Esophagus squamous epithelium (tissue), 5 donors: ENCODE results near the gene SKI. TPM values are rescaled to one million over a fixed set of nuclear protein-coding genes. Genes with fewer than 3 reads are reported as not detected.
A peak's percentile ranks its signal among the peaks of the same experiment; 100 is the strongest.

Experiments used
- DNase-seq: peaks from one replicate; lab custom pipeline; 2025; lab: John Stamatoyannopoulos, UW
- H3K27ac ChIP-seq, 4 donors: fragments of 200-600 bp; sonication (generic); one replicate each; pipeline ENCODE4 v1.5.1; 2016 to 2019; ENCODE audit warnings: mild to moderate bottlenecking in 1 of 4
- H3K27me3 ChIP-seq, 4 donors: fragments of 200-600 bp; sonication (generic); 1 replicate in 3 of 4; 2 replicates in 1 of 4; pipeline versions ENCODE4 v1.5.1 to v1.6.0; 2017 to 2021; ENCODE audit warnings: antibody characterized with exemption in 1 of 4
- H3K36me3 ChIP-seq, 3 donors: fragments of 200-600 bp; sonication (generic); one replicate each; pipeline ENCODE4 v1.5.1; 2016 to 2019
- H3K4me1 ChIP-seq, 3 donors: fragments of 200-600 bp; sonication (generic); one replicate each; pipeline ENCODE4 v1.5.1; 2017 to 2019
- H3K4me3 ChIP-seq, 4 donors: fragments of 200-600 bp; sonication (generic); 1 replicate in 3 of 4; 2 replicates in 1 of 4; pipeline ENCODE4 v1.5.1; 2016 to 2019; ENCODE audit warnings: mild to moderate bottlenecking in 2 of 4, moderate library complexity in 1 of 4
- H3K9me3 ChIP-seq, 3 donors: fragments of 200-600 bp; sonication (generic); one replicate each; pipeline ENCODE4 v1.5.1; 2016 to 2019
- POLR2A ChIP-seq, 4 donors: fragments of 450-650 bp; IDR thresholded peaks; one replicate each; pipeline ENCODE4 v1.6.1; 2017; ENCODE audit warnings: antibody characterized with exemption in 4 of 4, mild to moderate bottlenecking in 4 of 4, moderate library complexity in 3 of 4
- WGBS, 2 donors: methylation state at CpG; one replicate each; pipeline ENCODE4 v1.1.5; 2018; 5-methylcytosine and 5-hydroxymethylcytosine counted together
- intact Hi-C: fragments of 100-400 bp; cut with DNase I; formaldehyde crosslinking; loops from one replicate; pipeline ENCODE4 v1.15.0; 2022
- total RNA-seq, 4 donors: library from RNA; depleted of rRNA; stranded (reverse); fragments of >200 nt; gene quantifications; one replicate each; pipeline ENCODE4 v1.1.0, GENCODE V29; 2016
- TF ChIP-seq, protein P1 (sequence below), 6 experiments: fragments of 450-650 bp in 4 of 6; fragments of 200-600 bp in 2 of 6; sonication (generic) in 2 of 6; IDR thresholded peaks; one replicate each; pipeline ENCODE4 v1.5.1; 2016 to 2019; ENCODE audit warnings: antibody characterized with exemption in 6 of 6, mild to moderate bottlenecking in 4 of 6, moderate library complexity in 4 of 6
- donor health status: DM: yes; HTN: yes; CAD: no.

Gene SKI
- total RNA-seq, 4 donors from 2014 or later, result 18.2 to 38.8 (median 25.2) TPM

- 74 to 93% methylated on average over 4 to 5 of the region's 10 CpGs for whole genome bisulfite sequencing, 2 donors
- H3K27me3 ChIP-seq, result no peaks in the 10 kb centered on the region
- peaks cover 22 to 65% (median 40%) of the 10 kb centered on the region in 3 donors for H3K4me1 ChIP-seq
- TF ChIP-seq, protein P1, sequence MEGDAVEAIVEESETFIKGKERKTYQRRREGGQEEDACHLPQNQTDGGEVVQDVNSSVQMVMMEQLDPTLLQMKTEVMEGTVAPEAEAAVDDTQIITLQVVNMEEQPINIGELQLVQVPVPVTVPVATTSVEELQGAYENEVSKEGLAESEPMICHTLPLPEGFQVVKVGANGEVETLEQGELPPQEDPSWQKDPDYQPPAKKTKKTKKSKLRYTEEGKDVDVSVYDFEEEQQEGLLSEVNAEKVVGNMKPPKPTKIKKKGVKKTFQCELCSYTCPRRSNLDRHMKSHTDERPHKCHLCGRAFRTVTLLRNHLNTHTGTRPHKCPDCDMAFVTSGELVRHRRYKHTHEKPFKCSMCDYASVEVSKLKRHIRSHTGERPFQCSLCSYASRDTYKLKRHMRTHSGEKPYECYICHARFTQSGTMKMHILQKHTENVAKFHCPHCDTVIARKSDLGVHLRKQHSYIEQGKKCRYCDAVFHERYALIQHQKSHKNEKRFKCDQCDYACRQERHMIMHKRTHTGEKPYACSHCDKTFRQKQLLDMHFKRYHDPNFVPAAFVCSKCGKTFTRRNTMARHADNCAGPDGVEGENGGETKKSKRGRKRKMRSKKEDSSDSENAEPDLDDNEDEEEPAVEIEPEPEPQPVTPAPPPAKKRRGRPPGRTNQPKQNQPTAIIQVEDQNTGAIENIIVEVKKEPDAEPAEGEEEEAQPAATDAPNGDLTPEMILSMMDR (IDR thresholded peaks at IDR 0.05), result no peak
- TF ChIP-seq POLR2A (IDR thresholded peaks at IDR 0.05), result no peak
- no peak for DNase-seq
- no peaks in the 10 kb centered on the region for H3K36me3 ChIP-seq
- H3K9me3 ChIP-seq, result no peaks in the 10 kb centered on the region
- H3K27ac ChIP-seq, result peak overlapping the region in 1 of 4 donors; percentile 85
- intact Hi-C loops, result loop anchor here (10.0 kb wide), 2 partner anchors 117 to 347 kb away; no protein-coding TSS in a partner anchor
- H3K4me3 ChIP-seq, result no peak overlapping the region
Observed at GRCh38 chr1:2197707-2198165, 30.4 kb upstream of the SKI start.

DNA sequence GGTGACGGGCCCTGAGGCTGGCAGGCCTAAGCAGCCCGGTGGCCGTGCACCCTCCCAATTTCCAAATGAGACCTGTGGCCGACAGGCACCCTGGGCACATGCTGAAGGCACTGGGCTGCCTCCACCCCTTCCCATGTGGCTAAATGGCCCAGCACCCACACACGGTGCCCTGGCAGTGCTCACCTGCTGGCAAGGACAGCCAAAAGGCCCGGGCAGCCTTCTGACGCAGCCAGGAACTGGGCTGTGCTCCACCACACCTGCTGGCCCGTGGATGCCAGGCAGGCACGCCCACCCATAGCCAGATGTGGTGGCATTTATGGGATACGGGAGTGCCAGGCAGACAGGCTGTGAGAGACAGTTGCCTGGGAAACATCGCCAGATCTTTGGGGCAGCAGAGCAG is 29.5 kb upstream of the SKI start:
- Histone ChIP-seq H3K36me3 (no peaks in the 10 kb centered on the region), H3K27ac (peak overlapping the region; percentile 77 to 94 (median 86)), H3K4me1 (peaks cover 21 to 63% (median 32%) of the 10 kb centered on the region in 3 donors), H3K9me3 (no peaks in the 10 kb centered on the region), H3K4me3 (peak overlapping the region in 2 of 4 donors; percentile 43 to 65), H3K27me3 (no peaks in the 10 kb centered on the region)
- DNase-seq, result no peak
- TF ChIP-seq, protein P1 (IDR thresholded peaks at IDR 0.05), result no peak
- no peak for TF ChIP-seq POLR2A (IDR thresholded peaks at IDR 0.05)
- 0% methylated on average over 1 to 2 of the region's 11 CpGs for WGBS, 2 donors
- intact Hi-C loops, result loop anchor here (10.0 kb wide), 2 partner anchors 116 to 346 kb away; no protein-coding TSS in a partner anchor

GRCh38 chr1:2199042-2199810 is 28.9 kb upstream of the SKI start:
- H3K27me3 ChIP-seq, result no peaks in the 10 kb centered on the region
- H3K9me3 ChIP-seq, result no peaks in the 10 kb centered on the region
- DNase-seq, result no peak
- intact Hi-C loops, result loop anchor here (10.0 kb wide), 2 partner anchors 116 to 346 kb away; no protein-coding TSS in a partner anchor
- H3K4me3 ChIP-seq, result peak overlapping the region; percentile 30 to 65 (median 42)
- H3K27ac ChIP-seq, result peak overlapping the region; percentile 77 to 94 (median 86)
- TF ChIP-seq, protein P1 (IDR thresholded peaks at IDR 0.05), result peak in 1 of 6 experiments; percentile 7
- peak in 3 of 4 donors; percentile 35 to 69 (median 50) for TF ChIP-seq POLR2A (IDR thresholded peaks at IDR 0.05)
- WGBS, 2 donors, result 8 to 29% methylated on average over 3 to 9 of the region's 24 CpGs
- no peaks in the 10 kb centered on the region for H3K36me3 ChIP-seq
- peaks cover 17 to 63% (median 35%) of the 10 kb centered on the region in 3 donors for H3K4me1 ChIP-seq

DNA sequence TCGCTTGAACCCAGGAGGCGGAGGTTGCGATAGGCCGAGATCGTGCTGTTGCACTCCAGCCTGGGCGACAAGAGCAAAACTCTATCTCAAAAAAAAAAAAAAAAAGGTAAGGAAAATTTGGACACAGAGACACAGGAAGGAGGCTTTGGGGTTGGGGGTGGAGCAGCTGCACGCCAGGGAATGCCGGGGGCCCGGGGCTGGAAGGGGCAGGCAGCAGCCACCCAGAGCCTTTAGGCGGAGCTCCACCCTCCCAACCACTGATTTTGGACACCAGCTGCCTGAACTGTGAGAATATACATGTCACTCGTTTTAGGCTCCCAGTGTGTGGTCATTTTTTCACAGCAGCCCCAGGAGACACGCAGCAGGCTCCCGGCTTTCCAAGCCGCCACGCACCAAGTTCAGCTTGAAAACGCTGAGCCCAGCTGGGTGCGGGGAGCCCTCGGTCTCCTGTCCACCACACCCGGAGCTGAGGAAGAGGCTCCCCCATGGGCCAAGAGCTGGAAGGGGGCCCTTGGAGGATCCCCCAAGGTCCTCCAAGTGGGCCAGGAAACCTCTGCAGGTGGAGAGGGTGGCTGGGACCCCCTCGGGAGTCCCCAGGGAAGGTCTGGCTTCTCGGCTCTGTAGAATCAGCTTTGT is 27.7 kb upstream of the SKI start:
- TF ChIP-seq, protein P1 (IDR thresholded peaks at IDR 0.05), result no peak
- TF ChIP-seq POLR2A (IDR thresholded peaks at IDR 0.05), result no peak
- Histone ChIP-seq H3K9me3 (no peaks in the 10 kb centered on the region), H3K27ac (no peak overlapping the region), H3K4me3 (no peak overlapping the region), H3K36me3 (no peaks in the 10 kb centered on the region), H3K27me3 (no peaks in the 10 kb centered on the region), H3K4me1 (peaks cover 19 to 65% (median 37%) of the 10 kb centered on the region in 3 donors)
- DNase-seq, result no peak
- intact Hi-C loops, result no loop called here
- WGBS, 2 donors, result 70 to 77% methylated on average over 9 to 11 of the region's 21 CpGs
